KMS-11 (cell line): Measurements from ENCODE around the gene LARP4B.

Experiments used
- H2AFZ ChIP-seq: fragments of 200-600 bp; sonication (generic); 2 replicates; pipeline ENCODE4 v1.6.1; 2016; ENCODE audit warnings: antibody characterized with exemption, mixed run types, low read depth
- H3K27ac ChIP-seq: fragments of 200-600 bp; sonication (generic); 2 replicates; pipeline ENCODE4 v1.6.1; 2016; ENCODE audit warnings: mild to moderate bottlenecking, mixed run types
- H3K27me3 ChIP-seq: fragments of 200-600 bp; sonication (generic); 2 replicates; pipeline ENCODE4 v1.6.1; 2017; ENCODE audit warnings: mild to moderate bottlenecking, low read depth, mixed run types, moderate library complexity; ENCODE audit not compliant: insufficient read depth
- H3K36me3 ChIP-seq: fragments of 200-600 bp; sonication (generic); 2 replicates; pipeline ENCODE4 v1.6.1; 2017; ENCODE audit warnings: mild to moderate bottlenecking, mixed run types; ENCODE audit not compliant: insufficient read depth
- H3K4me1 ChIP-seq: fragments of 200-600 bp; sonication (generic); 2 replicates; pipeline ENCODE4 v1.6.1; 2016; ENCODE audit warnings: mild to moderate bottlenecking, low read depth, mixed run types; ENCODE audit not compliant: poor library complexity, severe bottlenecking
- H3K4me2 ChIP-seq: fragments of 200-600 bp; sonication (generic); 2 replicates; pipeline ENCODE4 v1.7.0; 2016; ENCODE audit warnings: mild to moderate bottlenecking, mixed run types
- H3K4me3 ChIP-seq: fragments of 200-600 bp; sonication (generic); IDR thresholded peaks from 2 replicates; pipeline ENCODE4 v1.6.1; 2017; ENCODE audit warnings: low read depth, low read length, mixed read lengths; ENCODE audit not compliant: insufficient read depth
- H3K79me2 ChIP-seq: fragments of 200-600 bp; sonication (generic); 2 replicates; pipeline ENCODE4 v1.6.1; 2016; ENCODE audit warnings: low read depth, mixed run types; ENCODE audit not compliant: insufficient read depth
- H3K9ac ChIP-seq: fragments of 200-600 bp; sonication (generic); 2 replicates; pipeline ENCODE4 v1.6.1; 2016; ENCODE audit warnings: mild to moderate bottlenecking, mixed run types
- H4K20me1 ChIP-seq: fragments of 200-600 bp; sonication (generic); 2 replicates; pipeline ENCODE4 v1.6.1; 2016; ENCODE audit warnings: mild to moderate bottlenecking, mixed run types; ENCODE audit not compliant: insufficient read depth
- CTCF ChIP-seq: fragments of 200-600 bp; sonication (generic); conservative IDR thresholded peaks from 2 replicates; pipeline ENCODE4 v1.6.1; 2017; ENCODE audit warnings: low read depth, mild to moderate bottlenecking, antibody characterized with exemption, low read length, moderate library complexity, mixed read lengths

Gene LARP4B

GRCh38 chr10:852386-852785 lies 79.1 kb downstream of the LARP4B start:
- Histone ChIP-seq H4K20me1 (peaks cover 4% of the 10 kb centered on the region; the same call in 1 of the 2 replicates), H3K4me2 (no peak overlapping the region; the same call in 1 of the 2 replicates), H3K36me3 (no peaks in the 10 kb centered on the region; the same call in 1 of the 2 replicates), H3K27ac (no peak overlapping the region), H3K9ac (no peak overlapping the region), H3K27me3 (no peaks in the 10 kb centered on the region), H3K4me3 (no peak overlapping the region), H3K79me2 (peaks cover 67% of the 10 kb centered on the region), H3K4me1 (peaks cover 27% of the 10 kb centered on the region), H2AFZ (no peak overlapping the region)
- no peak for TF ChIP-seq CTCF

- Histone ChIP-seq H3K79me2 (peaks cover 72% of the 10 kb centered on the region), H3K4me3 (no peak overlapping the region), H4K20me1 (peaks cover 4% of the 10 kb centered on the region; the same call in 1 of the 2 replicates), H3K4me2 (no peak overlapping the region; the same call in 1 of the 2 replicates), H3K4me1 (peaks cover 32% of the 10 kb centered on the region), H2AFZ (no peak overlapping the region), H3K9ac (no peak overlapping the region), H3K27ac (no peak overlapping the region), H3K27me3 (no peaks in the 10 kb centered on the region), H3K36me3 (no peaks in the 10 kb centered on the region; the same call in 1 of the 2 replicates)
- no peak for TF ChIP-seq CTCF
Measured at GRCh38 chr10:851901-852300, 79.6 kb downstream of the LARP4B start.

GRCh38 chr10:850093-850492 lies 81.4 kb downstream of the LARP4B start:
- H3K4me1 ChIP-seq: peaks cover 50% of the 10 kb centered on the region
- no peak overlapping the region for H3K27ac ChIP-seq
- peaks cover 10% of the 10 kb centered on the region; the same call in 1 of the 2 replicates for H4K20me1 ChIP-seq
- no peaks in the 10 kb centered on the region; the same call in 1 of the 2 replicates for H3K36me3 ChIP-seq
- peaks cover 81% of the 10 kb centered on the region for H3K79me2 ChIP-seq
- H3K4me3 ChIP-seq: no peak overlapping the region
- H3K4me2 ChIP-seq: no peak overlapping the region
- no peak overlapping the region for H3K9ac ChIP-seq
- no peak for TF ChIP-seq CTCF
- no peaks in the 10 kb centered on the region for H3K27me3 ChIP-seq
- no peak overlapping the region for H2AFZ ChIP-seq

- Histone ChIP-seq H3K27ac (no peak overlapping the region), H4K20me1 (peaks cover 10% of the 10 kb centered on the region; the same call in 1 of the 2 replicates), H2AFZ (no peak overlapping the region), H3K27me3 (no peaks in the 10 kb centered on the region), H3K4me2 (no peak overlapping the region), H3K4me1 (peaks cover 61% of the 10 kb centered on the region), H3K36me3 (peaks cover 2% of the 10 kb centered on the region; the same call in 1 of the 2 replicates), H3K9ac (no peak overlapping the region), H3K4me3 (no peak overlapping the region), H3K79me2 (peaks cover 93% of the 10 kb centered on the region)
- no peak for TF ChIP-seq CTCF
Measured at GRCh38 chr10:847868-848267, 83.6 kb downstream of the LARP4B start.
